Non-pigmented ciliary epithelial cell (primary cell): ENCODE data around the gene SULF2.
A peak's percentile ranks its signal among the peaks of the same experiment; 100 is the strongest.
"Not testable (repeated sequence)": the region's sequence is repeated elsewhere in the genome, so short reads cannot be mapped to it uniquely, and the experiment has no call there.

ENCODE experiments used
- DNase-seq: peaks from one replicate; pipeline ENCODE4 v3.0.0-alpha.2; 2010; ENCODE audit warnings: low read depth

Gene SULF2

DNA sequence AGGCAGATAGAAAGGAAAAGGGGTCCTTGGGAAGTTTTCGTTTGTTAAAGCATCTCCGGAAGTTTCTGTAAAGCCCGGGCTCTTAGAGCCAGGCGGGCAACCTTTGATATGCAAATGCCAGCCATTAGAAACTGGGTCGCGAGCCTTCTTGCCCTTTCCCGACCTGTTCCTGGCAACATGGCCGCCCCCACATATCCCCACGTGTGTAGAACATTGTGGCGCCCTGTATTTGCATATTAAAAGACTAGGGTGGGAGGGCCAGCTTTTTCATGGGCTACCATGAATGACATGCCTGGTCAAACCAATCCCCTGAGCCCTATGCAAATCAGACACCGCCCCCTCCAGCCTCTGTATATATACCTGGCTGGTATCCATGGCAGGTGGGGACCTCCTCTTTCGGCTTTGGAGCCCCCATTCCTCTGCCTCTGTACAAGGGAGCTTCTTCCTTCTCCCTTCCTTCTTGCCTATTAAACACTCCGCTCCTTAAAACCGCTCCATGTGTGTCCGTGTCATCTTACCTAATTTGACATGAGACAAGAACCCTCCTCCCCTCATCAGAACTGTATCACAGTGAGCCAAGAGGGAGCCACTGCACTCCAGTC lies 19.0 kb upstream of the SULF2 start:
- DNase-seq, result not testable (repeated sequence)

DNA sequence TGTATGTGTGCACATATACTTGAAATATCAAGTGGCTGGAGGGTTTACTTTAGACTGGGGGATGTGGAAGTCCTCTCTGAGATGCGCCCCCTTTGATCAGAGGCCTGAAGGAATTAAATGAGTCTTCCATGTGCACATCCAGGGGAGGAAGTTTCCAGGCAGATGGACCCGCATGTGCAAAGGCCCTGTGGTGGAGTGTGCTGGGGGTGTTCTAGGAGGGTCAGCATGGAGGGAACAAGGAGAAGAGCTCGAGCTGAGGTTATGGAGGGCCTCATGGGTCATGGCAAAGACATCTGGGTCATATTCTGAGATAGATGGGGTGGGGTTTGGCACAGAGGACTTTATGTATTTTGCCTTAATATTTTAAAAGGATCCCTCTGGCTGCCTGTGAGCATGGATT lies 17.7 kb upstream of the SULF2 start:
- no peak for DNase-seq

DNA sequence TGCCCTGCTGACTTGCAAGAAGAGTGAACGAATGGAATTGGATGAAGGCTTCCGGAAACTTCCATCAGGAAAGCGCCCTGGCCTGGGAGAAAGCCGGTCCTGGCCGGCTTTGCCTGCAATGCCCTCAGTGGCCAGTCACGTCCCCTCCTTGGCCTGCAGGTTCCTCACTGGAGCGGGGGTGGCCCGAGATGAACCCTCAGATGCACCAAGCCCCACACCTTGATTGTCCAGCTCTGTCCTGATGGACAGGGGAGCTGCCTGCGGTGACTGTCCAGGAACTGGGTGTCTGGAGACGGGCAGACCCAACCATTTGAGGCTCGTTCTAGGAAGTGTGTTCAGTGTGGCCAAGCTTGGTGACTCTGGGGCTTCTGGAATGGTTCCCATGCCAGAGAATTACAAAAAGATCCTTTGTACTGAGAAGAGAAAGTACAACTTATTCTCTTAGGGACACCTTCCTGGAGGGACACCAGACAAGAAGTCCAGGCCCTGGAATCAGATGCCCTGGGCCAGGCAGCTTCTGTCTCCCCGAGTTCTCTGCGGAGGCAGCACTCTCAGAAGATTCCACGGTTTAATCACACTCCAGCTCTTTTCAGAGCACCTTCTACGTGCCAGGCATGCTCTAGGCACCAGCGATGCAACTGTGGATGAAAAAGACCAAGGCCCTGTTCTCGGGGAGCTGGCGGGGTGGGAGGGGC lies 17.1 kb upstream of the SULF2 start:
- no peak for DNase-seq

DNA sequence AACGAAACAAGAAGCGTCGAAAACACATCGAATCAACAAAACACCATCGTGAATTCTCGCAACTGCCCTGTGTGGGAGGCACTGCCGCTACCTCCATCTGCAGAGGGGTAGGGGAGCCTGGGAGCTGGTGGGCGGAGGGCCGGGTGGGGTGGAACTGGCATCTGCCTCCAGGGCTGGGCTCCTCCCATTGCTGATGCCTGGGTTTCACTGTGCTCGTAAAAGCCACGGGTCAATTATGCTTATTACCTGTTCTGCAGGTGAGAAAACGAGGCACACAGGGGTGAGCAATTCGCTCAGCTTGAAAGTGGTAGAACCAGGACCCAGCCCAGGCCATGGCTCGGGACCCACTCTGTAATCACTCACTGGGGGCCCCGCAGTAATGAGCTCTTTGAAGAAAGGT lies 16.5 kb upstream of the SULF2 start:
- DNase-seq, result no peak

DNA sequence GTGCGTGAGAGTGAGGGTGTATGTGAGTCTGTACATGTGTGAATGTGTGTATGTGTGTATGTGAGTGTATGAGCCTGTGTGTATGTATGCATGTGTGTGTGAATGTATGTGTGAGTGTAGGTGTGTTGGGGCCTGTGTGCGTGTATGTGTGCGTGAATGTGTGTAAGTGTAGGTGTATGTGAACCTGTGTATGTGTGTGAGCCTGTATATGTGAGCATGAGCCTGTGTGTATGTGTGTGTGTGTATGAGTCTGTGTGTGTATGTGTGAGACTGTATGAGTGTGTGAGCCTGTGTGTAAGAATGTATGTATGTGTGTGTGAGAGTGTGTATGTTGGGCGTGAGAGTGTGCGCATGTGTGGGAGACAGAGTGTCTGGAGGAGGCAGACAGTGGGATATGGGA lies 15.8 kb upstream of the SULF2 start:
- DNase-seq, result no peak

DNA sequence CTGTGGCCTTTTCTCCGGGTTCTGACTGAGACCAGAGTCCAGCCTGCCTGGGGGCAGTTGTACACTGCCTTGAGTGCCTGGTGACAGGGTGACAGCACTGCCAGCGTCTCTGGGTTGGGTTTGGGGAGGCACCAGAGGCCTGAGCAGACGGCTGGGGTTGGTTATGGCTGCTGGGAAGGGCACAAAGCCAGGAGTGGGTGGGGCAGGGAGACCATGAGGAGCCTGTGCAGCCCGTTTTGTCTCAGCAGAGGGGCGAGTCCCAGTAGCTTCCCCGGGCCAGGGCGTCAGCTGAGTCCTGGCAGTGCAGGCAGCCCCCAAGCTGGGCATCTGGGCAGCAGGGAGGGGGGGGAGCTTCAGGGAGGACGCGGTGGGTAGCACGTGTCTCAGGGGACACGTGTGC lies 15.3 kb upstream of the SULF2 start:
- no peak for DNase-seq

DNA sequence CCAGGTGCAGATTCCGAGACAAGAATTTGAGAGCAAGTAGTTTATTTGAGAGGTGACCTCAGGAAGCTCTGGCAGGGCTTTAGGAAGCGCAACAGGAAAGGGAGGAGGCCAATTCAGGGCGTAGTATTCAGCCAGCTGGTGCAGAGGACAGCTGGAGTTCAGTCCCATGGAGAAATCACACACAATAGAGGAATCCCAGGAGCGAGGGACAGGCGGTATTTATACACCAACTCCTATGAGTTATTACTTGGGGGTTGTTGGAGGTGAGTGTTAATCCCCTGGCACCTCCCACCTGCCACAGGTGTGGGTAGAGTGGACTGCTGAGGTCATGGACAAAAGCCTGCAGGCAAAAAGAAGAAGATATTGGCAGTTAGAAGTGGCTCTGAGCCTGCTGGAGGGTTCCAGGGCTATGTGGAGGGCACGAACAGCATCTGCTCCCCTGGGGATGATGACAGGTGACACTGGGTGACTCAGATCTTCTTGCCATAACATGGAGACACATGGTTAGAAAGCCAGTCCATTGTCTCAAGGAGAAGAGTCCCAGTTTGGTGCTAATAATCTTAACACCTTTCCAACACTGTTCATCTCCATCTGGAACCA lies 13.9 kb upstream of the SULF2 start:
- no peak for DNase-seq

DNA sequence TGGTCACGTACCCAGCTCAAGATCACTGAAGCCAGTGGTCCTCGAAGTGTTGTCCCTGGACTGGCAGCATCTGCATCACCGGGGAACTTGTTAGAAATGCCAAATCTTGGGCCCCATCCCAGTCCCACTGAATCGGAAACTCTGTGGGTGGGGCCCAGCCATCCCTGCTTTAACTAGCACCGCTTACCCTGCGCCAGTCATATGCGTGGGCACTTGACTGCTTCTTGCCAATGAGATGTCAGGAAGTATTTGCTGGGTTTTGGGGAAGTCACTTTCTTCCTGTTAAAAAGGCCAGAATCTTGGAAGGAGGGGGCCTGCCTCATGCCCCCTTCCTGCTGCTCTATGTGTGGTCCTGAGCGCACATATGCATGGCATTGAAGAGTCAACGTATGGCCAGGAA lies 11.7 kb upstream of the SULF2 start:
- no peak for DNase-seq

DNA sequence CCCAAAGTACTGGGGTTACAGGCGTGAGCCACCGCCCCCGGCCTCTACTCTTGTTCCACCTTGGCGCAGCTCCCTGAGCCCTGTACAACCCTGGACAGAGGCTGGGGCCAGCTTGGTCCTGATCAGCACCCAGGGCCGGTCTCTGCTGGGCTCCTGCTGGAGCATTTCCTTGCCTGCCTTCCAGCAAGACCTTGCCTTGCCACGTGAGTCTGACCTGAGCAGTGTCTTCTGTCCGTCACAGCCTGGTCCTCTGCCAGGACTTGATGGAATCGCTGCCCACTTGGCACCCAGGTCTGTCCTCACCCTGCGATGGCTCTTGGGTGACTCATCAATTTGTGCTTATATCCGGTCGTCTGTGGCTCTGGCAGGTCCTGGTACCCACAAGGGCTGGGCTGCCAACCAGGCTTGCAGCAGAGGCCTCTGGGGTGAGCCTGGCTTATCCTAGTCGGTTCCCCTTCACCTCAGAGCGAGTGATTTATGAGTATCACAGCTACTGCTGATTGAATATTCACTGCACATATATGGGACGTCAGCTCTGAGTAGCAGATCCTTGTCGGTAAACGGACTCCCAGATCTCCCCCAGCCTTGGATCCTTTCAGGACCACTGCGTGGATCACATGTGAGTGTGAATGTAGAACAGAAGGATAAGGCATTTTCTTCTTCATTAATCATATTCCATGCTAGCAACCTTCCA lies 10.1 kb upstream of the SULF2 start:
- DNase-seq, result no peak

DNA sequence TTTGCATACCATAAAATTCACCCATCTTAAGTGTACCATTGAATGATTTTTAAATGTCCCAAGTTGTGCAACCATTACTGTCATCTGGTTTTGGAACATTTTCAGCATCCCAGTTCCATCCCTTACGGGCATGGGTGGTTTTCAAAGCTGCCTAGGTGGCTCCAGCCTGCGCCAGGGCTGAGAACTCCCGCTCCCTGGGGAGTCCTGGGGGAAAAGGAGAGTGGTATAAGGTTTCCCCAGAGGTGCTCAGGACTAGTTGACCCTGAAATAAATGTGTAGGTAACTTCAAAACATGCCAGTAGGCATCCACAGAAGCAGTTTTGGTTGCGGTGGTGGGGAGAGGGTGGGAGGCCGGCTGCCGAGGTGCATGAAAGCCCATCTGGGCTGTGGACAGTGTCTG lies 9.0 kb upstream of the SULF2 start:
- DNase-seq, result not testable (repeated sequence)

DNA sequence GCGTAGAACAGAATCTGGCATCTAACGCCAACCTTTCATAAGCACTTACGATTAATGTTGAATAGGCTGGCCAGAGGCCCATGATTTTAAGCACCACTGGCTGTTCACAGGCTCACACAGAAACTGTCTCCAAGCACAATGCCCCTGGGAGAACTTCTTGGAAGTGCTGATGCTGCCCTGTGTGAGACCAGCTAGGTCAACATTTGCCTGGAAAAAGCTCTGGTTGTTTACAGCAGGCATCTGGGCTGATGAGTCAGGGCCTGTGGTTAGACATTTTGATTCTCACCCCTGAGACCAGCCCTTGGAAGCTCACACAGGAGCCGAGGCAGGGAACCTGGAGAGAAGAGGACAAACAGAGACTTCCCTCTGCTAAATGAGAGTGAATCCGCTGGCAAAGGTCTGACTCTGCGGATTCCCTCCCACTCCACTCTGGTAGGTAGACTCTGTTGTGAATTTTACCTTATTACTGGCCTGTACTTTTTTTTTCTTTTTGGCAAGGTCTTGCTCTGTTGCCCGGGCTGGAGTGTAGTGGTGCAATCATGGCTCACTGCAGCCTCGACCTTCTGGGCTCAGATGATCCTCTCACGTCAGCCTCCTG lies 6.8 kb upstream of the SULF2 start:
- peak; percentile 75 for DNase-seq

DNA sequence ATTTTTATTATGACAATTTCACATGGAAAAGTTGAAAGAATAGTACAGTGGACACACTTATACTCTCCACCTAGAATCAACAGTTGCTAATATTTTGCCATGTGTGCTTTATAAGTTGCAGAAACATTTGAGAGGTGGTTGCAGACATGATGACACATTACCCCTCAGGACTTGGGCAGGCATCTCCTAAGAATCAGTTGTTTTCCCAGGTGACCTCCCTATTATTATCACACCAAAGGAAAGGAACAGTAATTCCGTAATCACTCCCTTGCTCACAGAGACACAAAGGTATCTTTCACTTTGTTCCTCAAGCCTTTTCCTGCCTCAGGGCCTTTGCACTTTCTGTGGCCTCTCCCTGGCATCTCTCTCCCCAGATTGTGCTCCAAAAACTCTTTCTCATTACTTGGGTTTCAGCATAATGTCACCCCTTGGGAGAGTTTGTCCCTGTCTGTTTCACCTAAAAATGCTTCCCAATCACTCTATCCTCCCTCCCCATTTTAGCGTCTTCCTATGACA lies 5.9 kb upstream of the SULF2 start:
- DNase-seq, result no peak

DNA sequence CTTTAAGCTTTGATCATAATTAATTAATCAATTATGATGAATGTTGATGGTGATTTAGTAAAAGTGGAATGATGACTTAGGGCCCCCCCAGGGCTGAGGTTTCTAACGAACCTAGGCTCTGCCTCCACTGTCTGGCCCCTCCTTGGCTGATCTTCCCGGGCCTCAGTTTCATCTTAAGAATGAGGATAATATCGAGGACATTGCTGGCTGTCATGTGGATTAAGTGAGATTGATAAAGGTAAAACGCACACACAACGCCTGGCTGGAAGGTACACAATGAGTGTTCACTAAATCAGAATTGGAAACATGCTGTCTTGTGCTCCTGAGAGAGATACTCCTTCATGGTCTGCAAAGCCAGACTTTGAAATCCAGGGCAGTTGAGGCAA lies 5.3 kb upstream of the SULF2 start:
- DNase-seq, result no peak

DNA sequence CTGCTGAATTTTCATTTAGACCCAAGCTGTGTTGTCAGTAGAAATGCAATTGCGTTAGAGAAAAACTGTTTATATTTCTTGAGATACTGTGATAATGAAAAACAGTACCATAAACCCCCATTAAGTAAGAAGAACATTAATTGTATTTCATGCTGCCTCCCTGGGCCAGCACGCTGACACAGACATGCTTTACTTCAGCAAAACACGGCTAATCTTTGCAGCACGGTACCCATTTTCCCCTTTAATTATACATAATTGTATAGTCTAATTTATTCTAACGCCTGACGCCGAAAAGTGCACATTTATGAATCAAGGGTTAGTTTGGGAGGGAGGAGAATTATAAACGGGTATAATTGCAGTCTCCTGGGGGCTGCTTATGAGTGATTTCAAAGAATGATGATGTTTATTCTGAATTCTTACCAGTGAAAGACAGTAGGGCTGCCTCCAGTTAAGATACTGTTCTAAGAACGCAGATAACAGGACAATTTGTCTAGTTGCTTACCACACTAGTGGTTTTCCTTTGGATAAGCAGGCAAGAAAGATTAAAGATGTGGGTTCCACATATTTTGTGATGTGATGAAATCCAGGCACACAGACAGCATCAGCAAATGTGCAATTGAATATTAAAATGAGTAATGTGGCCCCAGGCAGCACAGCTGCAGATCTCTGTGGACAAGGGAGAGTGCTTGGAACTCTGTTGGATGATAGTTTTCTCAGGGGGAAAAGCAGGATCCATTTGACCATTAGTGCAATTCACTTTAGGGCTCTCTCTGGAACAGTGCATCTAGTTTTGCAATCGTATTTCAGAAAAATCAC lies 4.7 kb upstream of the SULF2 start:
- peak; percentile 48 for DNase-seq

DNA sequence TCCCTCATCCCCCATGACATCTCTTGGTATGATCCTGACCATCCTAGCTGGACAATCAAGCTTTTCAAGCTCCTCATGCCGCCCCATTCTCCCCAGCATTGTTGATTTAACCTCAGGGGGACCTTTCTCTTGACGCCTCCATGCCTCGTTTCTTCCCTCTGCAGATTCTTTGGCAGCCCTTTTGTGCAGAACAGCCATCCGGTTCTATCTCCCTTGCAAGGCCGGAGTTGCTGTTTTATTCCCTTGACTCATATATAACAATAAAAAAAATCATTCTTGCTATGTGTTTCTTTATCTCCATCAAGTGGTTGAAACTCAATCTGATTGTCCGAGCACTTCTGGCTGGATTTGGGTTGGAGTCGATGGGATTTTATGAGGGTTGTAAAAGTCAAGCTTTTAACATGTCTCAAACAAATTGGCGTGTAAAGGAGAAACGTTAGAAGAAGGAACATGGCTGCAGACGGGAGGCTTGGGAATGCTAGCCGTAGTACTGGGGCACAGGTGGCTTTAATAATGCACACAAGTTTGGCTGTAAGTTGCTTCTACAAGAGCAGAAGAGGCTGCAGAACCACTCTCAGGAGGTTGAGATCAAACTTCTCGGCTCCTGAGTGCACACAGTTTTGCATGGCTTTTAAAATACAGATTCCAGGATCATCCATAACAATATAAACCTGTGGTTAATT lies 3.9 kb upstream of the SULF2 start:
- no peak for DNase-seq

DNA sequence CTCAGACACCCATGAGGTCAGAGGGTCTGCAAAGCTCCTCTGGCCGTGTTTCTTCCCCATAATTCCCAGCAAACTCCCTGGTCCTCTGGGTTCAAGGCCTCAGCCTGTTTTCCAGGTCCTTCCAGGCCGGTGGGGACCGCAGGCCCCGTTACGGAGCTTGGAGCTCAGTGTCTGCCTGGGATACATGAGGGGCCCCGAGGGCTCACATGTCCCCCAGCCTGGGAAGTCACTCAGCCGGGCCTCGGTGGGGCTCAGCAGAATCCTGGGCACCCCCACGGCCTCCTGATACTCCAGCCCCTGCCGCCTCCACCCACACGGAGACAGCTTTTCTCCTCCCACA lies 3.4 kb upstream of the SULF2 start:
- DNase-seq, result no peak

DNA sequence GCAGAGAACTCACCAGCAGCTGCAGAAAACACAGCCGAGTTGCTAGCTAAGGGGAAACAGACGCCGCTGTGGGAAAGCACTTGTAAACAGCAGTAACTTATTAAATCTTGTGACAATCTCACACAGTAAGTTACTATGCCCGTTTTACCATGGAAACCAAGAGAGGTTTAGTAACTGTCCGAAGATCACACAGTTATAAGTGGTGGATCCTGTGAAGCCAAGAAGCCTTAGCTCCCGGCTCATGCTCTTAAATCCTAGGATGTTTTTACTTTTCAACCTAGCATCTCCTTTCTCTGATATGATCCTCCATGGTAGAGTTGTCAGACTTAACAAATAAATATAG lies 1.5 kb upstream of the SULF2 start:
- no peak for DNase-seq

DNA sequence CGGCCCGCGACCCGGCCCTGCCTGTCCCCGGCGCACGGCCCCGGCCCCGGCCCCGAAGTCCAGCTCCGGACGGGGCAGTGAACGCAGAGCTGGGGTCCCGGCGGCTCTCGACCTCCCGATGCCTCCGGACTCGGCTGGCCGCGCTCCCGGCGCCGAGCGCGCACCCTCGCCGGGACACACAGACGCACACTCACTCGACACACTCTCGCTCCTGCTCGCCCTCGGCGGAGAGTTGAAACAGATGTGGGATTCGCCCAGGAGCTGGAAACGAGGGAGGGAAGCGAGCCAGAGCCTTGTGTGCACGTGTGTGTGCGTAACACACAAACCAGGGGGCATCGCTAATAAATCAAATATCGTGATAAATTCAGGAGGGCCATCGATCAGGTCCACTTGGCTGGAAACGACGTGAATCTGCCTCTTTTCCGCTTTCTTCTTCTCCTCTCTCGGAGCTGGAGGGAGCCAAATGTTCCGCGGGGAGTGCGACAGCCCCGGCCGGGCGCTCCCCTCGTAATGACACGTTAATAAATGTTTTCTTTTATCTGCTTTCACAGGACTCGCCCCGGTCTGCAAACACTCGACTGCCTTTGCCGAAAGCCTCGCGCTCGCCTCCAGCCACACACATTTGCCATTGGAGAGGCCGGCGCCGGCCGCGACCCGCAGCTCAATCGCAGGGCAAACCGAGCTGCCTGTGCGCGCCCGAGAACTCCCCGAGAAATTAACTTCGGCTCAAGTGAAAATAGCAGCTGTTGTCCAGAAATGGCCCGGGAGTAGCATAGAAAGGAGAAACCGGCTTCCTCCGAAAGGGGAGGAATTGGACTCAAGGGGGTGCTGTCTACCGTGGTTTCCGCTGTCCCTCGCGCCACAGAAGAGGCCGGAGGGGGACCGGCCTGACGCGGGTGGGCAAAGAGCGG lies 828 bp upstream of the SULF2 start:
- DNase-seq, result no peak

DNA sequence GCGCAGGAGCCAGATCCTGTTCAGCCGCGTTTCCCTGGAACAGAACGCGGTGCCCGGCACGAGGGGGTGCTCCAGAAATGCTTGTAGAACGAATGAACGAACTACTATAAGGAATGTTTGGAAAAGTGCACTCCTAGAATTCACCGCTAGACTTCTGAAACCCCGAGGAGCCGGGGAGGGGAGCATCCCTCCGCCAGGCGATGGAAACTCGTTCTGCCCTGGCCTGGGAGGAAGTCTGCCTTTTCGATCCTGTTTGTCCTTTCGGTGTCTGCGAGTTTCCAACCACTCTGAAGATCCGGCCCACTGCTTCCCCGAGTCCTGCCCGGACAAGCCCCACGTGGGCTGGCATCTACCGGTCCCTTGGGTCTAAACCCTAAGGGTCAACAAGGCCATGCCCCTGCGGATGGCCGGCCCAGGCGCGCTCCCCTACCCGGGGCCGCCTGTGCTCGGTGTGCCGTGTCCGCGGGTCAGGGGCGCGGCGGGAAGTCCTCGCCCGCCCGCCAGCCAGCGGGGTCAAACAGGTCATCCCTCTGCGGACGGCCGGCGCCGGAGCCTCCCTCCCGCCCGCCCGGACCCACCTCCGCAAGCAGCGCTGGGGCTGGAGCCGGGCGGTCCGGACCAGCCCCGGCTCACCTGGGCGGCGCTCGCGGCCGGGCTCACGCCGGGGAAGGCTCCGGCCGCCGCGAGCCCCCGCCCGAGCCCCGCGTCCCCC lies 526 bp downstream of the SULF2 start:
- no peak for DNase-seq
